HL-60 (cell line): ENCODE results near the gene SLC4A4.

Experiments used
- DNase-seq, 2 experiments: peaks; one replicate each; pipeline ENCODE4 v3.0.0-alpha.2; 2010 to 2020; ENCODE audit warnings: low read depth in 1 of 2, low spot score in 1 of 2
- H3K27ac ChIP-seq: fragments of 250-450 bp; sonication (Bioruptor Pico); replicated peaks from 2 replicates; pipeline ENCODE4 v1.5.1; 2020; ENCODE audit warnings: mild to moderate bottlenecking, moderate library complexity
- H3K27me3 ChIP-seq: fragments of 250-450 bp; sonication (Bioruptor Pico); 2 replicates; pipeline ENCODE4 v1.5.1; 2021; ENCODE audit warnings: mild to moderate bottlenecking, moderate library complexity; ENCODE audit not compliant: insufficient read depth, poor library complexity, severe bottlenecking
- H3K4me3 ChIP-seq: replicated peaks from 2 replicates; pipeline ENCODE4 v1.5.1; 2011; ENCODE audit warnings: mild to moderate bottlenecking, control low read depth, low read length; ENCODE audit not compliant: insufficient read depth
- CTCF ChIP-seq: IDR thresholded peaks from one replicate; pipeline ENCODE4 v1.5.1; 2011; ENCODE audit warnings: low read length, control low read depth, inconsistent platforms; ENCODE audit not compliant: insufficient read depth
- GABPA ChIP-seq: IDR thresholded peaks from 2 replicates; pipeline ENCODE4 v1.6.1; 2012; ENCODE audit warnings: low read depth
- POLR2AphosphoS5 ChIP-seq: IDR thresholded peaks from 2 replicates; pipeline ENCODE4 v1.6.1; 2012; ENCODE audit warnings: low read depth
- REST ChIP-seq: IDR thresholded peaks from 2 replicates; pipeline ENCODE4 v1.6.1; 2012; ENCODE audit warnings: low read depth; ENCODE audit not compliant: insufficient replicate concordance
- SPI1 ChIP-seq: IDR thresholded peaks from 2 replicates; pipeline ENCODE4 v1.6.1; 2012; ENCODE audit warnings: low read depth, mild to moderate bottlenecking, borderline replicate concordance

The SLC4A4 gene

GRCh38 chr4:71568131-71568530, 229.3 kb downstream of the SLC4A4 start:
- Histone ChIP-seq H3K27me3 (no peaks in the 10 kb centered on the region), H3K27ac (no peak overlapping the region), H3K4me3 (no peak overlapping the region)
- DNase-seq = no peak
- TF ChIP-seq REST (no peak), GABPA (no peak), CTCF (no peak), POLR2AphosphoS5 (no peak), SPI1 (no peak)

GRCh38 chr4:71570492-71570891, 231.7 kb downstream of the SLC4A4 start:
- TF ChIP-seq POLR2AphosphoS5 (no peak), GABPA (no peak), CTCF (no peak), SPI1 (no peak), REST (no peak)
- Histone ChIP-seq H3K4me3 (no peak overlapping the region), H3K27me3 (no peaks in the 10 kb centered on the region), H3K27ac (no peak overlapping the region)
- DNase-seq = no peak

- TF ChIP-seq REST (no peak), POLR2AphosphoS5 (no peak), CTCF (no peak), GABPA (no peak), SPI1 (no peak)
- Histone ChIP-seq H3K4me3 (no peak overlapping the region), H3K27ac (no peak overlapping the region), H3K27me3 (no peaks in the 10 kb centered on the region)
- no peak for DNase-seq
These were observed 232.5 kb downstream of the SLC4A4 start for GRCh38 chr4:71571346-71571745.
